Lung (tissue), 12 donors: Measurements from ENCODE around the gene SECTM1. TPM values are rescaled to one million over a fixed set of nuclear protein-coding genes. Genes with fewer than 3 reads are reported as not detected.

ENCODE experiments used
- ATAC-seq: fragments of 200-7000 bp; cut with Tn5 transposase; one replicate; pipeline ENCODE4 v1.9.1; 2020; ENCODE audit warnings: moderate number of reproducible peaks; ENCODE audit not compliant: insufficient read depth, low FRiP score
- DNase-seq, 3 donors: peaks; one replicate each; pipeline ENCODE4 v3.0.0-alpha.2; 2013 to 2017
- H3K27ac ChIP-seq, 2 donors: one replicate each; pipeline ENCODE4 v1.5.1; 2013; ENCODE audit warnings: mild to moderate bottlenecking in 2 of 2, moderate library complexity in 2 of 2, control low read depth in 1 of 2, inconsistent platforms in 1 of 2, low read depth in 1 of 2, low read length in 1 of 2
- H3K27me3 ChIP-seq, 3 donors: one replicate each; pipeline ENCODE4 v1.5.1; 2013; ENCODE audit warnings: low read length in 2 of 3; ENCODE audit not compliant: control insufficient read depth in 3 of 3, insufficient read depth in 3 of 3
- H3K36me3 ChIP-seq, 4 donors: one replicate each; pipeline ENCODE4 v1.5.1; 2013; ENCODE audit warnings: low read length in 4 of 4, mild to moderate bottlenecking in 1 of 4, moderate library complexity in 1 of 4; ENCODE audit not compliant: control insufficient read depth in 4 of 4, insufficient read depth in 4 of 4
- H3K4me1 ChIP-seq, 5 donors: one replicate each; pipeline ENCODE4 v1.5.1; 2013; ENCODE audit warnings: low read length in 5 of 5, mild to moderate bottlenecking in 2 of 5, moderate library complexity in 1 of 5; ENCODE audit not compliant: control insufficient read depth in 5 of 5, insufficient read depth in 5 of 5
- H3K4me3 ChIP-seq: one replicate; pipeline ENCODE4 v1.5.1; 2013; ENCODE audit warnings: mild to moderate bottlenecking, control low read depth, moderate library complexity
- H3K9ac ChIP-seq, 2 donors: one replicate each; pipeline ENCODE4 v1.5.1; 2013; ENCODE audit warnings: low read length in 2 of 2, control low read depth in 1 of 2; ENCODE audit not compliant: insufficient read depth in 1 of 2
- H3K9me3 ChIP-seq, 4 donors: one replicate each; pipeline ENCODE4 v1.5.1; 2013; ENCODE audit warnings: low read length in 3 of 4, mild to moderate bottlenecking in 1 of 4, moderate library complexity in 1 of 4; ENCODE audit not compliant: control insufficient read depth in 4 of 4, insufficient read depth in 3 of 4
- CTCF ChIP-seq: IDR thresholded peaks from 2 replicates; pipeline ENCODE4 v1.5.1; 2012; ENCODE audit warnings: mild to moderate bottlenecking; ENCODE audit errors: control extremely low read depth, extremely low read depth
- WGBS, 2 donors: extraction: QIAGEN DNeasy Blood & Tissue Kit; methylation state at CpG; one replicate each; pipeline ENCODE4 v1.1.7; 2013; 5-methylcytosine and 5-hydroxymethylcytosine counted together
- polyA plus RNA-seq, 2 donors: library from polyadenylated mRNA; stranded (reverse); fragments of 200-250 nt; gene quantifications; one replicate each; pipeline ENCODE4 v1.2.1, GENCODE V29; 2013
- total RNA-seq, 2 donors: library from RNA; depleted of rRNA in 1 of 2; stranded (reverse); fragments of >200 nt in 1 of 2; gene quantifications; one replicate each; pipeline ENCODE4 v1.2.1, GENCODE V29; 2014 to 2021
- donor health status: control.
- donor health status: control.
- donor health status: Bipolar disorder and iron deficiency.
- donor health status: healthy.
- donor health status: DM: yes; HTN: yes; CAD: no.

SECTM1 gene
- total and polyA plus RNA-seq, 4 donors: 12.5 to 68.6 (median 26.4) TPM

- Histone ChIP-seq H3K36me3 (no peaks in the 10 kb centered on the region), H3K9me3 (no peaks in the 10 kb centered on the region), H3K4me3 (no peak overlapping the region), H3K27ac (no peak overlapping the region), H3K9ac (no peak overlapping the region), H3K27me3 (no peaks in the 10 kb centered on the region), H3K4me1 (peaks cover 2 to 29% (median 6%) of the 10 kb centered on the region in 5 donors)
- 43 to 67% methylated on average over 22 to 23 of the region's 23 CpGs for WGBS, 2 donors
- TF ChIP-seq CTCF: no peak
- ATAC-seq: no peak
- no peak for DNase-seq
These were observed 31.5 kb downstream of the SECTM1 start for GRCh38 chr17:82301916-82302567.

GRCh38 chr17:82301300-82301915, 32.2 kb downstream of the SECTM1 start:
- no peak for TF ChIP-seq CTCF
- peaks cover 2 to 32% (median 6%) of the 10 kb centered on the region in 5 donors for H3K4me1 ChIP-seq
- no peak overlapping the region for H3K9ac ChIP-seq
- H3K36me3 ChIP-seq: no peaks in the 10 kb centered on the region
- no peaks in the 10 kb centered on the region for H3K9me3 ChIP-seq
- ATAC-seq: no peak
- DNase-seq: no peak
- H3K27me3 ChIP-seq: no peaks in the 10 kb centered on the region
- no peak overlapping the region for H3K4me3 ChIP-seq
- WGBS, 2 donors: 90 to 91% methylated on average over 12 of the region's 12 CpGs
- H3K27ac ChIP-seq: no peak overlapping the region

GRCh38 chr17:82300707-82301270, 32.8 kb downstream of the SECTM1 start:
- peaks cover 2 to 32% (median 6%) of the 10 kb centered on the region in 5 donors for H3K4me1 ChIP-seq
- ATAC-seq (no peak), DNase-seq (peak; percentile 58 to 70 (median 63))
- H3K9me3 ChIP-seq: no peaks in the 10 kb centered on the region
- H3K36me3 ChIP-seq: no peaks in the 10 kb centered on the region
- peak; percentile 62 for TF ChIP-seq CTCF
- no peak overlapping the region for H3K4me3 ChIP-seq
- 37% methylated on average over 21 of the region's 21 CpGs for WGBS, 2 donors
- H3K27ac ChIP-seq: no peak overlapping the region
- no peak overlapping the region for H3K9ac ChIP-seq
- no peaks in the 10 kb centered on the region for H3K27me3 ChIP-seq
